A549 (cell line): ENCODE data around the gene KRTAP5-5.

Experiments used
- CTCF ChIP-seq: fragments of >200 bp; sonication (Bioruptor Twin); formaldehyde crosslinking; IDR thresholded peaks from 3 replicates; pipeline ENCODE4 v1.5.1; 2016
- EP300 ChIP-seq, 2 experiments: fragments of >200 bp; sonication (Bioruptor Twin); formaldehyde crosslinking; IDR thresholded peaks; 2 replicates in 1 of 2; 3 replicates in 1 of 2; pipeline ENCODE4 v1.6.1; 2016 to 2017
- JUNB ChIP-seq: fragments of >200 bp; sonication (Bioruptor Twin); formaldehyde crosslinking; IDR thresholded peaks from 2 replicates; pipeline ENCODE4 v1.6.1; 2016

GRCh38 chr11:1647901-1648652, 18.5 kb downstream of the KRTAP5-5 start:
- TF ChIP-seq CTCF (no peak), EP300 (IDR thresholded peaks at IDR 0.05) (no peak), JUNB (no peak)
